ENCODE data around the gene ATP8B1. TPM values are rescaled to one million over a fixed set of nuclear protein-coding genes. Genes with fewer than 3 reads are reported as not detected.
A peak's percentile ranks its signal among the peaks of the same experiment; 100 is the strongest.

Gene ATP8B1
- total and polyA plus RNA-seq, 2 of the 8 experiments (the other 6 are each of a cell fraction or from before 2014, with no cell fraction given), result 1.1 to 4.6 TPM

GRCh38 chr18:57803103-57803969 is at the start of gene ATP8B1 (continued):
- peak; percentile 69 for TF ChIP-seq MAX (IDR thresholded peaks at IDR 0.05)
- TF ChIP-seq SUZ12 (IDR thresholded peaks at IDR 0.05; ENCODE audit: low read length), result peak; percentile 36; the same call in 1 of the 2 replicates
- no peak for TF ChIP-seq CTBP2 (IDR thresholded peaks at IDR 0.05; ENCODE audit: borderline replicate concordance, insufficient read depth, insufficient read length, low read length)
- TF ChIP-seq SIRT6 (IDR thresholded peaks at IDR 0.05; ENCODE audit: low read length), result no peak
- TF ChIP-seq BACH1 (IDR thresholded peaks at IDR 0.05; ENCODE audit: low read length), result 0 out of 2 replicates have a peak, but pooled peaks have one; percentile 2
- TF ChIP-seq NRF1 (IDR thresholded peaks at IDR 0.05; ENCODE audit: low read depth, low read length), result no peak
- no peak; the same call in 1 of the 2 replicates for TF ChIP-seq CREB1 (IDR thresholded peaks at IDR 0.05)
- no peak for TF ChIP-seq RFX5 (IDR thresholded peaks at IDR 0.05; ENCODE audit: borderline replicate concordance, low read depth, low read length)
- TF ChIP-seq, protein P1, sequence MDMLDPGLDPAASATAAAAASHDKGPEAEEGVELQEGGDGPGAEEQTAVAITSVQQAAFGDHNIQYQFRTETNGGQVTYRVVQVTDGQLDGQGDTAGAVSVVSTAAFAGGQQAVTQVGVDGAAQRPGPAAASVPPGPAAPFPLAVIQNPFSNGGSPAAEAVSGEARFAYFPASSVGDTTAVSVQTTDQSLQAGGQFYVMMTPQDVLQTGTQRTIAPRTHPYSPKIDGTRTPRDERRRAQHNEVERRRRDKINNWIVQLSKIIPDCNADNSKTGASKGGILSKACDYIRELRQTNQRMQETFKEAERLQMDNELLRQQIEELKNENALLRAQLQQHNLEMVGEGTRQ (IDR thresholded peaks at IDR 0.05; ENCODE audit: low read length), result no peak
- TF ChIP-seq JUN (IDR thresholded peaks at IDR 0.05; ENCODE audit: low read depth, low read length), result no peak
- no peak for TF ChIP-seq SP2 (IDR thresholded peaks at IDR 0.05; ENCODE audit: low read length)
- TF ChIP-seq FOSL1 (IDR thresholded peaks at IDR 0.05; ENCODE audit: insufficient read depth, low read depth, low read length), result no peak
- no peak for TF ChIP-seq ZNF274 (IDR thresholded peaks at IDR 0.05; ENCODE audit: borderline replicate concordance, extremely low read depth, low read length)
- TF ChIP-seq BCL11A (IDR thresholded peaks at IDR 0.05; ENCODE audit: low read depth in 2 of 2, low read length in 2 of 2), result no peak
- TF ChIP-seq JUND (IDR thresholded peaks at IDR 0.05; ENCODE audit: low read length), result no peak
- TF ChIP-seq RAD21 (IDR thresholded peaks at IDR 0.05 in 1 of 2, conservative IDR thresholded peaks at IDR 0.05 in 1 of 2; ENCODE audit: low read depth in 2 of 2, low read length in 2 of 2), result no peak
- TF ChIP-seq EP300 (IDR thresholded peaks at IDR 0.05; ENCODE audit: borderline replicate concordance in 1 of 2, low read depth in 2 of 2, low read length in 2 of 2), result 0 out of 3 replicates have a peak, but pooled peaks of 1 of the 2 experiments have one; percentile 14
- no peak for TF ChIP-seq SIN3A (conservative IDR thresholded peaks at IDR 0.05 in 1 of 2, IDR thresholded peaks at IDR 0.05 in 1 of 2; ENCODE audit: low read depth in 1 of 2, low read length in 2 of 2)
- no peak for TF ChIP-seq RXRA (IDR thresholded peaks at IDR 0.05; ENCODE audit: insufficient read depth, low read depth, low read length)
- no peak for TF ChIP-seq GTF2F1 (IDR thresholded peaks at IDR 0.05; ENCODE audit: borderline replicate concordance, low read depth, low read length)
- no peak for TF ChIP-seq ATF3 (IDR thresholded peaks at IDR 0.05; ENCODE audit: insufficient read depth, low read depth, low read length)

Measured in H1 (cell line).